Thyroid gland (tissue), 4 donors: ENCODE results near the gene IGF2R. TPM values are rescaled to one million over a fixed set of nuclear protein-coding genes. Genes with fewer than 3 reads are reported as not detected.

Source experiments
- DNase-seq, 2 donors: peaks; one replicate each; pipeline ENCODE4 v3.0.0-alpha.2; 2019
- H3K27ac ChIP-seq, 3 donors: fragments of 200-600 bp; sonication (generic); 1 replicate in 2 of 3; 2 replicates in 1 of 3; pipeline ENCODE4 v1.5.1; 2016 to 2019; ENCODE audit warnings: mild to moderate bottlenecking in 1 of 3, moderate library complexity in 1 of 3
- H3K27me3 ChIP-seq: fragments of 200-600 bp; sonication (generic); one replicate; pipeline ENCODE4 v1.5.1; 2019
- H3K36me3 ChIP-seq, 2 donors: fragments of 200-600 bp; sonication (generic); one replicate each; pipeline ENCODE4 v1.5.1; 2016 to 2019
- H3K4me1 ChIP-seq, 2 donors: fragments of 200-600 bp; sonication (generic); one replicate each; pipeline ENCODE4 v1.5.1; 2017 to 2019
- H3K4me3 ChIP-seq, 3 donors: fragments of 200-600 bp; sonication (generic); replicated peaks in 1 of 3; 1 replicate in 2 of 3; 2 replicates in 1 of 3; pipeline ENCODE4 v1.5.1; 2016; ENCODE audit warnings: mild to moderate bottlenecking in 1 of 3
- H3K9me3 ChIP-seq: fragments of 200-600 bp; sonication (generic); one replicate; pipeline ENCODE4 v1.5.1; 2017
- POLR2A ChIP-seq, 2 donors: fragments of 450-650 bp; IDR thresholded peaks; one replicate each; pipeline ENCODE4 v1.6.1; 2017; ENCODE audit warnings: antibody characterized with exemption in 2 of 2, mild to moderate bottlenecking in 2 of 2, moderate library complexity in 1 of 2
- WGBS, 2 donors: methylation state at CpG; one replicate each; pipeline ENCODE4 v1.1.5; 2017; 5-methylcytosine and 5-hydroxymethylcytosine counted together
- intact Hi-C: fragments of 100-400 bp; cut with DNase I; formaldehyde crosslinking; loops from one replicate; pipeline ENCODE4 v1.15.1; 2023
- total RNA-seq, 4 donors: library from RNA; depleted of rRNA; stranded (reverse); fragments of >200 nt; gene quantifications; one replicate each; pipeline ENCODE4 v1.2.3, GENCODE V29; 2016
- TF ChIP-seq, protein P1 (sequence below), 6 experiments: fragments of 200-600 bp in 3 of 6; fragments of 450-650 bp in 3 of 6; sonication (generic) in 3 of 6; IDR thresholded peaks; one replicate each; pipeline ENCODE4 v1.5.1; 2016 to 2019; ENCODE audit warnings: antibody characterized with exemption in 6 of 6, mild to moderate bottlenecking in 2 of 6, inconsistent platforms in 1 of 6, moderate library complexity in 1 of 6

IGF2R gene
- total RNA-seq, 4 donors from 2014 or later, result 82.1 to 104 (median 94.2) TPM

DNA sequence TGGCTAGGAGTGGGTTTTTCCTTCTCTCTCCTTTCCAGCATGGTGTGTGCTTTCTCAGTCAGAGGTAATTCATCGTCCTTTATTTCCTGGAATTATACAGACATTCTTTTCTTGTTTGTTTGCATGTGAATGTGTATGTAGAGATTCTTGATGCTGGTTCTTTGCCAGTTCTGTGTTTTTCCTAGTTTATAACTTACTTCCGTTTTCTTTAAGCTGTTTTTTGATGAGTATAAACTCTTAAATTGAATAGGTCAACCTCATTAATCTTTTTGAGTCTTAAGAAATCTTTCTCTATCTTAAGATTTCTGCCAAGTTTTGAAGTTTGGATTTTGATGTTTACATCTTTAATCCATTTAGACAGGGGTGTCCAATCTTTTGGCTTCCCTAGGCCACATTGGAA lies 38.7 kb downstream of the IGF2R start:
- TF ChIP-seq, protein P1, sequence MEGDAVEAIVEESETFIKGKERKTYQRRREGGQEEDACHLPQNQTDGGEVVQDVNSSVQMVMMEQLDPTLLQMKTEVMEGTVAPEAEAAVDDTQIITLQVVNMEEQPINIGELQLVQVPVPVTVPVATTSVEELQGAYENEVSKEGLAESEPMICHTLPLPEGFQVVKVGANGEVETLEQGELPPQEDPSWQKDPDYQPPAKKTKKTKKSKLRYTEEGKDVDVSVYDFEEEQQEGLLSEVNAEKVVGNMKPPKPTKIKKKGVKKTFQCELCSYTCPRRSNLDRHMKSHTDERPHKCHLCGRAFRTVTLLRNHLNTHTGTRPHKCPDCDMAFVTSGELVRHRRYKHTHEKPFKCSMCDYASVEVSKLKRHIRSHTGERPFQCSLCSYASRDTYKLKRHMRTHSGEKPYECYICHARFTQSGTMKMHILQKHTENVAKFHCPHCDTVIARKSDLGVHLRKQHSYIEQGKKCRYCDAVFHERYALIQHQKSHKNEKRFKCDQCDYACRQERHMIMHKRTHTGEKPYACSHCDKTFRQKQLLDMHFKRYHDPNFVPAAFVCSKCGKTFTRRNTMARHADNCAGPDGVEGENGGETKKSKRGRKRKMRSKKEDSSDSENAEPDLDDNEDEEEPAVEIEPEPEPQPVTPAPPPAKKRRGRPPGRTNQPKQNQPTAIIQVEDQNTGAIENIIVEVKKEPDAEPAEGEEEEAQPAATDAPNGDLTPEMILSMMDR (IDR thresholded peaks at IDR 0.05), result no peak
- no peak for TF ChIP-seq POLR2A (IDR thresholded peaks at IDR 0.05)
- Histone ChIP-seq H3K36me3 (peaks cover 0 to 2% of the 10 kb centered on the region in 2 donors), H3K9me3 (no peaks in the 10 kb centered on the region), H3K27ac (no peak overlapping the region), H3K4me3 (no peak overlapping the region), H3K27me3 (no peaks in the 10 kb centered on the region), H3K4me1 (peaks cover 5 to 30% of the 10 kb centered on the region in 2 donors)
- intact Hi-C loops, result no loop called here
- DNase-seq, result no peak
- 45 to 47% methylated on average over 2 of the region's 2 CpGs for WGBS, 2 donors

DNA sequence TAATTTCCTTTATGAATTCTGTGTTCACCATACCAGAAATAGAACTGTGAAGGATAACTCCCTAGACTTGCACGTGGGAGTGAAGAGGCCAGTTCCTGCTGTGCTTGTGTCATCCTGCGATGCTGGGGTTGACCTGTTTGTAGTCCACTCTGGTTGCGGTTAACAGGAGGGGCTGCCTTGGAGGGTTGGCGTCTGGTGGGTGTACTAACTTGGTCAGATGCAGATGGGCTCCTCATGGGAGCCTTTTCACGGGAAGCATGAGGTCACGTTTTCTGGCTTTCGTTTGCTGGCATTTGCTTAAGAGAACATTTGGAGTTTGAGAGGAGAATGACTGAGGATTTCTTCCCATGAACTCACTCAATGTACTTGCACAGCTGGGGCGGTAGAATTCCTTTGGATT lies 41.2 kb downstream of the IGF2R start:
- TF ChIP-seq, protein P1 (IDR thresholded peaks at IDR 0.05), result no peak
- TF ChIP-seq POLR2A (IDR thresholded peaks at IDR 0.05), result no peak
- Histone ChIP-seq H3K36me3 (peaks cover 0 to 2% of the 10 kb centered on the region in 2 donors), H3K27me3 (no peaks in the 10 kb centered on the region), H3K9me3 (no peaks in the 10 kb centered on the region), H3K4me1 (peaks cover 5 to 27% of the 10 kb centered on the region in 2 donors), H3K27ac (no peak overlapping the region), H3K4me3 (no peak overlapping the region)
- WGBS, 2 donors, result 70 to 78% methylated on average over 8 of the region's 8 CpGs
- intact Hi-C loops, result no loop called here
- DNase-seq, result no peak

DNA sequence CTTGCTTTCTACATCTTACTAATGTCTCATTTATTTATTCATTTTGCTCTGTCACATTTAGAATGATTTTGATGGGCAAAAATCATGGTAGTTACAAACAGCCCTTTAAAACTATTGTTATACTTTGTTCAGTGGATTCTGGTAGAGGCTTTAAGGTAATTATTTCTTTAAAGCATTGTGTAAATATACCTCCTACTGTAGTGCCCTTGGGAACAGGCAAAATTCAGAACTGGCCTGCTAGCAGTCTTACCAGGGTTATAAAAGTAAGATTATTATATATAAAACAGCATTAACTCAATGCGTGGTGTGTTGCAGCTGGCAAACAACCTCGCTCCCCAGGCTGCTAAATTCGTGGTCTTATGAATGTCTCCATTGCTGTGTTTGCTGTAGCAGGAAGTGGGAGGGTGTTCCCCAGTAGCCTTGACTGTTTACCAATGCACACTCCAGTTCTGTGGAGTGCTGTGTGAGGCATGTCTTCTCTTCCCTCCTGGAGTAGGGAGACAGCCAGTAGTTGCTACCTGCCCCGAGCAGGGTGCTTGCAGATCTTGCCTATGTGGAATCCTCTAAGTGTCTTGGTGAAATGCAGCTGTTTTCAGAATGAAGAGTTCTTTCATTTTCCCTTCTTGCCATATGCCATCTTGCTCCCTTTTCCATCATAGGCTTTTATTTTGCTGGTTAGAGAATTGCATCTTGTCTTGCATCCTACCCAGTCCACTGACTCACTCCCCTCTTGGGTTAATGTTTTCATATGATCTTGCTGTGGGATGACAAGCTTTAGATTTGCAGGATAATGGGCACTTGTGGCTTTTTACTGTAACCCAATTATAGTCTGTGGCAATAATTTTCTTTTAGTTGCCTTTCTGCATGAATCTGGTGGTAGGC lies 45.3 kb downstream of the IGF2R start:
- Histone ChIP-seq H3K27me3 (no peaks in the 10 kb centered on the region), H3K27ac (no peak overlapping the region), H3K9me3 (no peaks in the 10 kb centered on the region), H3K4me1 (peaks cover 0 to 8% of the 10 kb centered on the region in 2 donors), H3K4me3 (no peak overlapping the region), H3K36me3 (peaks cover 0 to 2% of the 10 kb centered on the region in 2 donors)
- 73 to 80% methylated on average over 4 of the region's 4 CpGs for WGBS, 2 donors
- DNase-seq, result no peak
- no peak for TF ChIP-seq POLR2A (IDR thresholded peaks at IDR 0.05)
- TF ChIP-seq, protein P1 (IDR thresholded peaks at IDR 0.05), result no peak
- intact Hi-C loops, result no loop called here

DNA sequence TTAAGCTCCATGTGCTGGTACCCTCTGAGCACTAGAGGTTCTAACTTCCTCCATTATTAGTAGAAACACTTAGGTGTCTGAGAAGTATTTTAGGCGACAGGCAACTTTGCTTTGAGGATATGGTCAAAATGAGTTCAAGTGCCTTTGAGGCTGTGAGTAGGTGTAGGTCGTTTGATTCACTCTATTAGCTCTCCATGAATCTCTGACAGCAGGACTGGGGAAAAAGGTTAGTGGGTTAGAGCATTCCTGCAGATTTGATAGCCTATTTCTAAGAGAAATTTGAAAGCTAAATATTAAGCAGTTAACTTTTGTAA lies 45.9 kb downstream of the IGF2R start:
- Histone ChIP-seq H3K36me3 (peaks cover 0 to 2% of the 10 kb centered on the region in 2 donors), H3K4me1 (peaks cover 0 to 8% of the 10 kb centered on the region in 2 donors), H3K27me3 (no peaks in the 10 kb centered on the region), H3K4me3 (no peak overlapping the region), H3K9me3 (no peaks in the 10 kb centered on the region), H3K27ac (no peak overlapping the region)
- TF ChIP-seq POLR2A (IDR thresholded peaks at IDR 0.05), result no peak
- TF ChIP-seq, protein P1 (IDR thresholded peaks at IDR 0.05), result no peak
- 49 to 56% methylated on average over 2 of the region's 2 CpGs for WGBS, 2 donors
- intact Hi-C loops, result no loop called here
- DNase-seq, result no peak
